NT2/D1 (cell line): ENCODE results near the gene M1AP.
"Not testable (repeated sequence)": the region's sequence is repeated elsewhere in the genome, so short reads cannot be mapped to it uniquely, and the experiment has no call there.

Experiments
- DNase-seq: peaks from one replicate; pipeline ENCODE4 v3.0.0-alpha.2; 2011; ENCODE audit warnings: low read depth, low spot score
- H3K27me3 ChIP-seq: 2 replicates; pipeline ENCODE4 v1.6.0; 2011; ENCODE audit warnings: mild to moderate bottlenecking; ENCODE audit not compliant: insufficient read length, insufficient read depth
- H3K36me3 ChIP-seq: 2 replicates; pipeline ENCODE4 v1.6.1; 2011; ENCODE audit warnings: mild to moderate bottlenecking, low read length, mixed read lengths; ENCODE audit not compliant: insufficient read depth, insufficient read length
- H3K4me1 ChIP-seq: 2 replicates; pipeline ENCODE4 v1.5.1; 2011; ENCODE audit not compliant: insufficient read depth, insufficient read length
- H3K4me3 ChIP-seq: 2 replicates; pipeline ENCODE4 v1.5.1; 2011; ENCODE audit warnings: low read depth; ENCODE audit not compliant: insufficient read length
- H3K9ac ChIP-seq: 2 replicates; pipeline ENCODE4 v1.6.0; 2011; ENCODE audit warnings: low read depth; ENCODE audit not compliant: insufficient read length
- H3K9me3 ChIP-seq: 2 replicates; pipeline ENCODE4 v1.5.1; 2011; ENCODE audit warnings: mild to moderate bottlenecking, low read length; ENCODE audit not compliant: insufficient read depth
- SUZ12 ChIP-seq: IDR thresholded peaks from 2 replicates; pipeline ENCODE4 v1.6.1; 2011; ENCODE audit not compliant: insufficient read length, insufficient read depth; ENCODE audit errors: extremely low read depth
- YY1 ChIP-seq: IDR thresholded peaks from 2 replicates; pipeline ENCODE4 v1.6.1; 2011; ENCODE audit not compliant: insufficient read length, insufficient read depth
- ZNF274 ChIP-seq: IDR thresholded peaks from 2 replicates; pipeline ENCODE4 v1.6.1; 2011; ENCODE audit warnings: mild to moderate bottlenecking, low read depth, low read length

The M1AP gene

GRCh38 chr2:74653589-74653984 lies 5.5 kb upstream of the M1AP start:
- no peak for DNase-seq

GRCh38 chr2:74646834-74647482 lies 1.2 kb downstream of the M1AP start:
- H3K27me3 ChIP-seq = peaks cover 7% of the 10 kb centered on the region
- no peaks in the 10 kb centered on the region for H3K36me3 ChIP-seq
- DNase-seq = no peak
- no peak for TF ChIP-seq SUZ12
- TF ChIP-seq YY1 = no peak
- no peak for TF ChIP-seq ZNF274
- H3K4me1 ChIP-seq = no peaks in the 10 kb centered on the region
- peak overlapping the region; percentile 6 for H3K4me3 ChIP-seq
- H3K9me3 ChIP-seq = peaks cover 16% of the 10 kb centered on the region
- no peak overlapping the region for H3K9ac ChIP-seq

More at GRCh38 chr2:74653589-74653984, 5.5 kb upstream of the M1AP start:
- H3K9me3 ChIP-seq = peaks cover 13% of the 10 kb centered on the region
- H3K36me3 ChIP-seq = no peaks in the 10 kb centered on the region
- H3K27me3 ChIP-seq = peaks cover 21% of the 10 kb centered on the region
- H3K9ac ChIP-seq = no peak overlapping the region
- peak overlapping the region; percentile 24 for H3K4me3 ChIP-seq
- TF ChIP-seq YY1 (no peak), ZNF274 (no peak), SUZ12 (no peak)
- no peaks in the 10 kb centered on the region for H3K4me1 ChIP-seq

- peaks cover 16% of the 10 kb centered on the region for H3K9me3 ChIP-seq
- H3K9ac ChIP-seq = no peak overlapping the region
- TF ChIP-seq SUZ12 (no peak), ZNF274 (no peak), YY1 (no peak)
- H3K36me3 ChIP-seq = no peaks in the 10 kb centered on the region
- no peaks in the 10 kb centered on the region for H3K4me1 ChIP-seq
- H3K4me3 ChIP-seq = no peak overlapping the region
- H3K27me3 ChIP-seq = peaks cover 7% of the 10 kb centered on the region
- DNase-seq = no peak
Measured at GRCh38 chr2:74646201-74646600, 1.9 kb downstream of the M1AP start.

GRCh38 chr2:74645344-74645743 lies 2.8 kb downstream of the M1AP start:
- no peaks in the 10 kb centered on the region for H3K36me3 ChIP-seq
- H3K9ac ChIP-seq = no peak overlapping the region
- no peak overlapping the region for H3K4me3 ChIP-seq
- H3K9me3 ChIP-seq = peaks cover 16% of the 10 kb centered on the region
- peaks cover 7% of the 10 kb centered on the region for H3K27me3 ChIP-seq
- no peaks in the 10 kb centered on the region for H3K4me1 ChIP-seq
- no peak for TF ChIP-seq ZNF274
- DNase-seq = no peak

- no peak overlapping the region for H3K4me3 ChIP-seq
- no peaks in the 10 kb centered on the region for H3K36me3 ChIP-seq
- H3K9me3 ChIP-seq = no peaks in the 10 kb centered on the region
- no peak for DNase-seq
- no peak for TF ChIP-seq ZNF274
- no peak for TF ChIP-seq YY1
- no peak for TF ChIP-seq SUZ12
- no peak overlapping the region for H3K9ac ChIP-seq
- no peaks in the 10 kb centered on the region for H3K27me3 ChIP-seq
- no peaks in the 10 kb centered on the region for H3K4me1 ChIP-seq
Measured at GRCh38 chr2:74639550-74639949, 8.6 kb downstream of the M1AP start.

GRCh38 chr2:74632939-74633312 lies 15.2 kb downstream of the M1AP start:
- H3K4me3 ChIP-seq = no peak overlapping the region
- no peak for DNase-seq
- H3K4me1 ChIP-seq = no peaks in the 10 kb centered on the region
- no peak overlapping the region for H3K9ac ChIP-seq
- H3K9me3 ChIP-seq = no peaks in the 10 kb centered on the region
- no peaks in the 10 kb centered on the region for H3K27me3 ChIP-seq
- no peaks in the 10 kb centered on the region for H3K36me3 ChIP-seq
- TF ChIP-seq YY1 (no peak), ZNF274 (no peak)

GRCh38 chr2:74632209-74632938 lies 15.8 kb downstream of the M1AP start:
- Histone ChIP-seq H3K27me3 (no peaks in the 10 kb centered on the region), H3K4me1 (no peaks in the 10 kb centered on the region), H3K4me3 (no peak overlapping the region), H3K9ac (no peak overlapping the region), H3K36me3 (no peaks in the 10 kb centered on the region), H3K9me3 (no peaks in the 10 kb centered on the region)
- TF ChIP-seq ZNF274 (no peak), SUZ12 (no peak), YY1 (no peak)
- DNase-seq = peak; percentile 44

- not testable (repeated sequence) for H3K4me1 ChIP-seq, H3K36me3 ChIP-seq, H3K9ac ChIP-seq, H3K4me3 ChIP-seq, H3K27me3 ChIP-seq, H3K9me3 ChIP-seq, DNase-seq
Measured at GRCh38 chr2:74630454-74630853, 17.7 kb downstream of the M1AP start.
